ENCODE results near the gene HECW1. TPM values are rescaled to one million over a fixed set of nuclear protein-coding genes. Genes with fewer than 3 reads are reported as not detected.

Gene HECW1
- total and polyA plus RNA-seq, 2 of the 13 experiments (the other 11 are each of a cell fraction or from before 2014, with no cell fraction given), result not detected

- no peak for TF ChIP-seq MIER3 (CRISPR knock-in tag; IDR thresholded peaks at IDR 0.05; ENCODE audit: borderline replicate concordance)
- no peak for TF ChIP-seq ZSCAN22 (CRISPR knock-in tag; IDR thresholded peaks at IDR 0.05)
- TF ChIP-seq ZNF468 (CRISPR knock-in tag; IDR thresholded peaks at IDR 0.05), result no peak
- no peak for TF ChIP-seq MZF1 (CRISPR knock-in tag; IDR thresholded peaks at IDR 0.05; ENCODE audit: borderline replicate concordance)
- no peak for TF ChIP-seq NONO (IDR thresholded peaks at IDR 0.05)
- TF ChIP-seq NONO (CRISPR knock-in tag; conservative IDR thresholded peaks at IDR 0.05), result peak; percentile 41; the same call in 1 of the 2 replicates
- TF ChIP-seq ZNF749 (CRISPR knock-in tag; IDR thresholded peaks at IDR 0.05; ENCODE audit: borderline replicate concordance), result no peak
- no peak for TF ChIP-seq RNF2 (conservative IDR thresholded peaks at IDR 0.05; ENCODE audit: low read depth)
- no peak for TF ChIP-seq HOXA9 (CRISPR knock-in tag; IDR thresholded peaks at IDR 0.05; ENCODE audit: borderline replicate concordance)
- TF ChIP-seq TEAD3 (CRISPR knock-in tag; optimal IDR thresholded peaks at IDR 0.05; ENCODE audit: borderline replicate concordance), result peak; percentile 39
- peak; percentile 52; the same call in 1 of the 2 replicates for TF ChIP-seq HDAC2 (CRISPR knock-in tag; IDR thresholded peaks at IDR 0.05)
- 0 out of 2 replicates have a peak, but pooled peaks have one; percentile 36 for TF ChIP-seq IRF2 (CRISPR knock-in tag; IDR thresholded peaks at IDR 0.05)
- TF ChIP-seq ZBTB20 (CRISPR knock-in tag; IDR thresholded peaks at IDR 0.05; ENCODE audit: borderline replicate concordance, low read depth), result no peak
- no peak for TF ChIP-seq MAZ (IDR thresholded peaks at IDR 0.05; ENCODE audit: borderline replicate concordance, low read depth, low read length)
- TF ChIP-seq MAZ (CRISPR knock-in tag; IDR thresholded peaks at IDR 0.05; ENCODE audit: low read depth), result no peak
- TF ChIP-seq ZNF572 (CRISPR knock-in tag; IDR thresholded peaks at IDR 0.05), result no peak
- peak; percentile 77; the same call in 1 of the 2 replicates for TF ChIP-seq ZNF609 (CRISPR knock-in tag; IDR thresholded peaks at IDR 0.05; ENCODE audit: borderline replicate concordance)
- no peak for TF ChIP-seq ZNF264 (CRISPR knock-in tag; IDR thresholded peaks at IDR 0.05)
- no peak for TF ChIP-seq FOXA1 (IDR thresholded peaks at IDR 0.05)
- TF ChIP-seq FOXA1 (CRISPR knock-in tag; IDR thresholded peaks at IDR 0.05), result peak; percentile 83
- peak; percentile 55 for TF ChIP-seq TCF7 (IDR thresholded peaks at IDR 0.05; ENCODE audit: low read depth)
- no peak for TF ChIP-seq KLF15 (CRISPR knock-in tag; IDR thresholded peaks at IDR 0.05; ENCODE audit: borderline replicate concordance)
- no peak; the same call in 1 of the 2 replicates for TF ChIP-seq ZMYM4 (CRISPR knock-in tag; IDR thresholded peaks at IDR 0.05)
Observed at GRCh38 chr7:43460733-43461348, 348.4 kb downstream of the HECW1 start (continued).

Data from HepG2 (cell line).